Vagina (tissue), 2 donors: ENCODE measurements around the gene ZNF683. TPM values are rescaled to one million over a fixed set of nuclear protein-coding genes. Genes with fewer than 3 reads are reported as not detected.

Source experiments
- DNase-seq, 2 donors: peaks; one replicate each; pipeline ENCODE4 v3.0.0-alpha.2; 2017; ENCODE audit errors: extremely low spot score in 2 of 2
- H3K27ac ChIP-seq: fragments of 200-600 bp; sonication (generic); one replicate; pipeline ENCODE4 v1.5.1; 2019
- H3K27me3 ChIP-seq: fragments of 200-600 bp; sonication (generic); one replicate; pipeline ENCODE4 v1.5.1; 2019
- H3K36me3 ChIP-seq, 2 donors: fragments of 200-600 bp; sonication (generic); one replicate each; pipeline ENCODE4 v1.5.1; 2017 to 2019
- H3K4me1 ChIP-seq: fragments of 200-600 bp; sonication (generic); one replicate; pipeline ENCODE4 v1.5.1; 2019
- H3K4me3 ChIP-seq, 2 donors: fragments of 200-600 bp; sonication (generic); 1 replicate in 1 of 2; 2 replicates in 1 of 2; pipeline ENCODE4 v1.5.1; 2016 to 2019
- H3K9me3 ChIP-seq: fragments of 200-600 bp; sonication (generic); one replicate; pipeline ENCODE4 v1.5.1; 2019
- CTCF ChIP-seq, 3 experiments: fragments of 450-650 bp in 2 of 3; fragments of 200-600 bp in 1 of 3; sonication (generic) in 1 of 3; IDR thresholded peaks; one replicate each; pipeline ENCODE4 v1.5.1; 2017 to 2019; ENCODE audit warnings: antibody characterized with exemption in 3 of 3, mild to moderate bottlenecking in 2 of 3, moderate library complexity in 2 of 3
- POLR2A ChIP-seq, 2 donors: fragments of 450-650 bp; IDR thresholded peaks; one replicate each; pipeline ENCODE4 v1.6.1; 2017; ENCODE audit warnings: antibody characterized with exemption in 2 of 2, mild to moderate bottlenecking in 2 of 2, moderate library complexity in 2 of 2
- POLR2AphosphoS5 ChIP-seq, 2 donors: sonication (generic); formaldehyde crosslinking; IDR thresholded peaks; one replicate each; pipeline ENCODE4 v1.9.0; 2017; ENCODE audit warnings: antibody characterized with exemption in 2 of 2, mild to moderate bottlenecking in 2 of 2, low read depth in 1 of 2; ENCODE audit not compliant: insufficient read depth in 1 of 2
- intact Hi-C: fragments of 100-400 bp; cut with DNase I; formaldehyde crosslinking; loops from one replicate; pipeline ENCODE4 v1.15.1; 2023
- total RNA-seq: library from RNA; depleted of rRNA; stranded (reverse); fragments of >200 nt; gene quantifications from one replicate; pipeline ENCODE4 v1.2.3, GENCODE V29; 2016

ZNF683 gene
- total RNA-seq, 1 donor from 2014 or later, result not detected

- no peaks in the 10 kb centered on the region for H3K36me3 ChIP-seq
- no peaks in the 10 kb centered on the region for H3K27me3 ChIP-seq
- no peaks in the 10 kb centered on the region for H3K4me1 ChIP-seq
- H3K4me3 ChIP-seq, result no peak overlapping the region
- intact Hi-C loops, result no loop called here
- no peak overlapping the region for H3K27ac ChIP-seq
- H3K9me3 ChIP-seq, result no peaks in the 10 kb centered on the region
- TF ChIP-seq POLR2A (IDR thresholded peaks at IDR 0.05) (no peak), CTCF (IDR thresholded peaks at IDR 0.05) (no peak), POLR2AphosphoS5 (IDR thresholded peaks at IDR 0.05; ENCODE audit: insufficient read depth in 1 of 2, low read depth in 1 of 2) (no peak)
- DNase-seq, result peak in 1 of 2 donors; percentile 76
Observed at GRCh38 chr1:26328597-26328996, 44.0 kb downstream of the ZNF683 start.

GRCh38 chr1:26327956-26328362 lies 44.6 kb downstream of the ZNF683 start:
- intact Hi-C loops, result no loop called here
- H3K4me1 ChIP-seq, result no peaks in the 10 kb centered on the region

GRCh38 chr1:26324550-26324949 lies 48.0 kb downstream of the ZNF683 start:
- H3K4me3 ChIP-seq, result no peak overlapping the region
- intact Hi-C loops, result loop anchor here (5.0 kb wide), 1 partner anchor 37 kb away; no protein-coding TSS in a partner anchor
- H3K27ac ChIP-seq, result no peak overlapping the region
- no peaks in the 10 kb centered on the region for H3K9me3 ChIP-seq
- peaks cover 8% of the 10 kb centered on the region for H3K4me1 ChIP-seq
- H3K36me3 ChIP-seq, result no peaks in the 10 kb centered on the region
- TF ChIP-seq POLR2A (IDR thresholded peaks at IDR 0.05) (no peak), CTCF (IDR thresholded peaks at IDR 0.05) (no peak), POLR2AphosphoS5 (IDR thresholded peaks at IDR 0.05; ENCODE audit: insufficient read depth in 1 of 2, low read depth in 1 of 2) (no peak)
- peak in 1 of 2 donors; percentile 56 for DNase-seq
- H3K27me3 ChIP-seq, result no peaks in the 10 kb centered on the region

More at GRCh38 chr1:26327956-26328362, 44.6 kb downstream of the ZNF683 start:
- H3K9me3 ChIP-seq, result no peaks in the 10 kb centered on the region
- no peaks in the 10 kb centered on the region for H3K36me3 ChIP-seq
- H3K27ac ChIP-seq, result no peak overlapping the region
- no peaks in the 10 kb centered on the region for H3K27me3 ChIP-seq
- H3K4me3 ChIP-seq, result no peak overlapping the region
- DNase-seq, result peak in 1 of 2 donors; percentile 72
- TF ChIP-seq POLR2AphosphoS5 (IDR thresholded peaks at IDR 0.05; ENCODE audit: insufficient read depth in 1 of 2, low read depth in 1 of 2), result no peak
- no peak for TF ChIP-seq POLR2A (IDR thresholded peaks at IDR 0.05)
- TF ChIP-seq CTCF (IDR thresholded peaks at IDR 0.05), result no peak

- Histone ChIP-seq H3K27me3 (no peaks in the 10 kb centered on the region), H3K4me3 (no peak overlapping the region), H3K36me3 (no peaks in the 10 kb centered on the region), H3K4me1 (peaks cover 8% of the 10 kb centered on the region), H3K9me3 (no peaks in the 10 kb centered on the region), H3K27ac (no peak overlapping the region)
- DNase-seq, result no peak
- intact Hi-C loops, result loop anchor here (5.0 kb wide), 1 partner anchor 36 kb away; no protein-coding TSS in a partner anchor
- TF ChIP-seq CTCF (IDR thresholded peaks at IDR 0.05), result no peak
- TF ChIP-seq POLR2AphosphoS5 (IDR thresholded peaks at IDR 0.05; ENCODE audit: insufficient read depth in 1 of 2, low read depth in 1 of 2), result no peak
- TF ChIP-seq POLR2A (IDR thresholded peaks at IDR 0.05), result no peak
Observed at GRCh38 chr1:26323382-26323781, 49.2 kb downstream of the ZNF683 start.

- H3K27me3 ChIP-seq, result no peaks in the 10 kb centered on the region
- intact Hi-C loops, result loop anchor here (5.0 kb wide), 1 partner anchor 35 kb away; no protein-coding TSS in a partner anchor
- no peak overlapping the region for H3K4me3 ChIP-seq
- no peak for DNase-seq
- peaks cover 8% of the 10 kb centered on the region for H3K4me1 ChIP-seq
- no peak for TF ChIP-seq POLR2A (IDR thresholded peaks at IDR 0.05)
- no peak for TF ChIP-seq POLR2AphosphoS5 (IDR thresholded peaks at IDR 0.05; ENCODE audit: insufficient read depth in 1 of 2, low read depth in 1 of 2)
- TF ChIP-seq CTCF (IDR thresholded peaks at IDR 0.05), result no peak
- no peak overlapping the region for H3K27ac ChIP-seq
- no peaks in the 10 kb centered on the region for H3K9me3 ChIP-seq
- no peaks in the 10 kb centered on the region for H3K36me3 ChIP-seq
Observed at GRCh38 chr1:26322042-26322331, 50.6 kb downstream of the ZNF683 start.
